Effector CD8-positive, alpha-beta T cell (primary cell): ENCODE results near the gene TMEM184B.

Experiments
- DNase-seq: peaks from one replicate; lab custom pipeline; 2025; lab: John Stamatoyannopoulos, UW

The TMEM184B gene

GRCh38 chr22:38226853-38227649 is 45.8 kb downstream of the TMEM184B start:
- DNase-seq: no peak

- DNase-seq: no peak
Observed at GRCh38 chr22:38223289-38223960, 49.4 kb downstream of the TMEM184B start.

DNA sequence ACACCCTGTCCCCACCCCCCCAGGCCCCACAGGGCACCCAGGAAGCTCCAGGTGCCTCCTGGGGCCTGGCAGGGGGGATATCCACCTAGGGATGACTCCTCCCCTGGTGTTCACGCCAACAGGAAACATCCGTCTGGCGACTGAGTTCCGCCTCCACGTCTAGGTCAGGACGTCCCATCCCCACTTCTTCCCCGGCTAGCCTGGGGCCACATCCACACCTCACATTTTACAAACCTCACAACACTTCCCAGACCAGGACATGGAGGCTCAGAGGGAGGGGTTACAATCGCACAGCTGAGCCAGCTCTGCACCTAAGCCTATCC is 50.1 kb downstream of the TMEM184B start:
- no peak for DNase-seq

DNA sequence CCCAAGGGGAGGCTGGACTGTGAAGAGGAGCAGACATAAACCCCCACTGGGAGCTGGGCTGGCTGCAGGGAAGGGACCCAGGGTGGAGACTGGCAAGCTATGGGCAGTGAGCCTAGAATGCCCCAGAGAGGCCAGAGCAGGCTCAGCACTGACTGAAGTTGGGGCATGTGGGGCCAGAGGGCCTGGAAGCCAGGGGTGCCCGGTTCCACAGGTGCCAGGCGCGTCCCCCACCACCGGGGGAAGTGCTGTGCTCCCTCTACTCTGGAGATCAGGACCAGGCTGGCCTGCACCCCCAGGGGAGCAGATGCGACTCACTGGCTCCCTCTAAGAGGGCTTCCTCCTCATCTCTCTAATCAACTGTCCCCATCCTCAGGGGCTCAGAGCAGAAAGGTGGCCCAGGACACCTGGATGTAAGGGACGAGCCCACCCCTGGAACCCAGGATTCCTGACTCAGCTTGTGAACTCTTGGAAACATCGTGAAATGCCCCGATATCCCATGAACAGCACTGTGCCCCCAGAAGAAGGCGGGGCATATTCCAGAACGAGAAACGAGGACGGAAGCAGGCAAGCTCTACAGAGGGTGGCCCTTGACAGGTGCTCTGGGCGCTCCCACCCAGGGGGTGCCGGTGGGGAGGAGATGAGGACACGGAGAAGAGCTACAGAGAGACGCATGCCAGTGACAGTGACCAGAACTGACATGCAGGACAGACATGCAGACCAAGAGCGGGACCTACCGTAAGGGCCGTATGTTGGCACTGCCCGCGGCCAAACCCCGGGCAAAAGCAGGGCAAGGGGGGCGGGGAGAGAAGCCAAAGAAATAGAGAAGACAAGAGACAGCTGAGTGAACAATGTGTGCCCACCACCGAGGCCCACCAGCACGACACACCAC is 50.7 kb downstream of the TMEM184B start:
- DNase-seq: no peak

GRCh38 chr22:38221407-38221806 is 51.4 kb downstream of the TMEM184B start:
- DNase-seq: no peak

- DNase-seq: no peak
Observed at GRCh38 chr22:38220653-38221386, 52.0 kb downstream of the TMEM184B start.

DNA sequence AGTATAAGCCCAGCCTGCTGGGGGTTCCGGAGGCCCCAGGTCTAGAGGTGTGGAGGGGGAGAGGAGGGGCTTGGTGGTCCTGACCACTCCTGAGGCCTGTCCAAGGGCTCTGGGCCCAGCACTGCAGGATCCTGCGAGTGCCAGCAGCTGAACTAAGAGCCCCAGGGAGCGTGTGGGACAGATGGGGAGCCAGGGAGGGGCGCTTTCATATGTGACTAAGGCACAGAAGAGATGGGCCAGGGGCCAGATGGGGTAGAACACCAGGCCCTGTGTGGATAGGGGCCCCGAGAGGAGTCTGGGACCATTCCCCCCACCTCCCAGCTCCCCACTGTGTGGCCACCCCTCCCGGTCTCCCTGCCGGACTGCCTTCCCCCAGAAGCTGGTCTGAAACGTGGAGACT is 52.6 kb downstream of the TMEM184B start:
- no peak for DNase-seq

- no peak for DNase-seq
Observed at GRCh38 chr22:38219632-38220031, 53.2 kb downstream of the TMEM184B start.

DNA sequence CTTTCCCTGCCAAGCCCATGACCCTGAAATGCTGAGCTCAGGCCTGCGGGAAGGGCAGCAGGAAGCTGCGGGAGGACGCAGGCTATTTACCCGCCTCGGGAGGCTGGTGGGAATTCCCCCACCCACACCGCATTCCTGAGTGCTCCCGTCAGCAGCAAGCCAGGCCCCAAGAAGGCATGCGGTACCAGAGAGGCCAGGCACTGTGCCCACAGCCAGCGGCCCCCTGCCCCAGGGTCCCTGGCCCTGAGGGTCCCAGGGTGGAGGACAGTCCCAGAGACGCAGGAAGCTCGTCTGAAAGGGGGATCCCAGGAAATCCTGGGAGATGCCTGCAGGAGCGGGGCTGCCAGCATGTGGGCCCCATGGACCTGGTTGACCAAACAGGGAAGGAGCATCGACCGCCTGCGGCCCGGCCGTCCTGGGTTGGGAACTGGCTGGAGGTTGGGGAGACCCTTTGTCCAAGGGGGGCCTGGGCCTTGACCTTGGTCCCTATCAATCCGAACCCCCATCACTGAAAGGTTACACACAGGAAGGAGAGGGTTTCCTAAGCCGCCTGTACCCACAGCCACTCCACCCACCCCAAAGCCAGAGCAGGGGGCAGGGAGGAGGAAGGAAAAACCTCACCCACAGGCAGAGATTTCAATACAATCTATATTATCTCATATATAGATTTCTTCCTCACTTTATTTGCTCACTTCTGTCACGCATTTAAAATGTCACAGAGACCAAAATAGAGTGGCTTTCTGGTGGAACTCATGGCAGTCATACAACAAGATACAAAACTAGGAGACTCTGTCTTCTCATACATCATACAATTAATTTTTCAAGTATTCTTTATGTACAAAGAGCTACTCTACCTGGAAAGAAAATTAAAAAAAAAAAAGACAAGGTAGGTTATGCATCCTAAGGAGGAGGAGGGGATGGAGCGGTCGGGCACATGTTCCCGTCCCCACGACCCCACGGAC is 53.9 kb downstream of the TMEM184B start:
- no peak for DNase-seq

DNA sequence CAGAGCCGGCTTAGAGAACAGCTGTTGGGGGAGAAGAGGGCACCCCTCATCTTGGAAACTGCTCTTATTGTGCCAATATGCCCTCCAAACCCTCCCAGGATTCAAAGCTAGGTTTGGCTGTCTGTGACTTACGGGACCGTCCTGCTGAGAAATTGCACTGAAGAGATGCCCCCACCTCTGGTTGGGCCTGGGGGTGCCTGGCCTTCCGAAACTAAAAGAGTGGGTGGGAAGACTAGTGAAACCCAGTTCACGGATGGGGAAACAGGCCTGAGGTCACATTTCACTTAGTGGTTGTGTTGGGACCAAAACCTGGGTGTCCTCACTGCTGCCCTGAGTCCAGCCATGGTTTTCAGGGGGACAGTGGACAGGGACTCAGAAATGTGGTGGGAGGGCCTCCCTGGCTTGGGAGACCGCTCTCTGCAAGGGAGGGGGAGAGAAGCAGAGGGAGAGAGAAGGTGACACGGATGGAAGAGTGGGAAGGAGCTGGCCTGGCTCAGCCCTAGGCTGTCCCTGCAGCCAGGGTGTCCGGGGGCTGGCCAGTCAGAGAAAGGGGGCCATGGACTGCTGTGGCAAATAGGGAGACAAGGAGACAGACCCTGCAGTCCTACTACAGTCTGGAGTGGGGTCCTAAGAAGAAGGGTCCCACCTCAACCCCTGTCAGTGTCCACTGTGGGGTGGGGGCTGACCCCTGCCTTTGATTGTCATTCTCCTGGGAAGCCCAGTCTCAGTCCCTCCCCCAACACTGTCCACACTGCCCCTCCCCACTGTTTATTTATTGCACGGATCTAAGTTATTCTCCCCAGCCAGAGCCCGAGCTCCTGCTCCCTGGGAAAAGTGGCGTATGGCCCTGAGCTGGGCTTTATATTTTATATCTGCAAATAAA is 57.4 kb downstream of the TMEM184B start:
- DNase-seq: no peak

- DNase-seq: peak; percentile 50
Observed at GRCh38 chr22:38214302-38215056, 58.3 kb downstream of the TMEM184B start.

DNA sequence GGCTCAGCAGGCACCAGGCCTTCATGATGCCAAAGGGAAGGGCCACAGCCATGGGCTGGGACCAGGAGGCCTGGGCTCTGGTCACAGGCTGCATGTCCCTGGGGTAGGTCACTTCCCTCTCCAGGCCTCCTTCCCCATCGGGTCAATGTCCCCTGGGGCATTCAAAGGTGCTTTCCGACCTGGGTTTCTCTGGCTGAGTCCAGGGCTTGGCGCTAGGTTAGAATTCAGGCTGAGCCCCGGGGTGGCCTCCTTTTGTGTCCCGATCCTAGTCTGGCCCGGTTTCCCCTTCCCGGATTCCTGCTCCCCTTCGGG is 58.9 kb downstream of the TMEM184B start:
- DNase-seq: no peak

- DNase-seq: no peak
Observed at GRCh38 chr22:38213319-38213989, 59.4 kb downstream of the TMEM184B start.

- DNase-seq: no peak
Observed at GRCh38 chr22:38212442-38212841, 60.4 kb downstream of the TMEM184B start.

GRCh38 chr22:38211556-38211955 is 61.3 kb downstream of the TMEM184B start:
- DNase-seq: no peak

- DNase-seq: no peak
Observed at GRCh38 chr22:38208551-38208968, 64.2 kb downstream of the TMEM184B start.

DNA sequence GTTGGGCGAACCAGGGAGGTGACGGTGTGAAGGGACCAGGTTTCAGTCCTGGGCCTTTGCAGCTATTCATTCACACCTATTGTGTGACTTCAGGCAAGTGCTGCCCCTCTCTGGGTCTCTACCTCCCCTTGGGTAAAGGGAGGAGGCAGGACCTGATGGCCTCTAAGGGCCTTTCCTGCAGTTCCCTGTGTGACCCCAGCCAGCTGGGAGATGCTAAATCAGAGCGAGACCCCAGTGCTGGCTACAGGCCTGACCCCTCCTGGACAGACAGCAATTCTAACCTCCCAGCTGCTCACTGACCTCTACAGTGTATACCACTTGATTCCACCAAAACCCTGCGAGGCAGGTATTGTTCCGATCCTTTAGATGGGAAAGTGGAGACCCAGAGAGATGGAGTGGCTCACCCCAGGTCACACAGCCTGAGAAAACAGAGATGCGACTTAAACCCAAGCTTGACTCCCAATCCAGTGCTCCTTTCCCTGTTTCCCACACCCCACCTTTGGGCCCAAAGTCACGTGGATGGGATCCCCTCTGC is 64.8 kb downstream of the TMEM184B start:
- DNase-seq: no peak
